Ishikawa (cell line): Measurements from ENCODE around the gene EFNA1.

Source experiments
- EP300 ChIP-seq: IDR thresholded peaks from 2 replicates; pipeline ENCODE4 v1.6.1; 2012; ENCODE audit warnings: borderline replicate concordance
- NFIC ChIP-seq: IDR thresholded peaks from 2 replicates; pipeline ENCODE4 v1.6.1; 2012

DNA sequence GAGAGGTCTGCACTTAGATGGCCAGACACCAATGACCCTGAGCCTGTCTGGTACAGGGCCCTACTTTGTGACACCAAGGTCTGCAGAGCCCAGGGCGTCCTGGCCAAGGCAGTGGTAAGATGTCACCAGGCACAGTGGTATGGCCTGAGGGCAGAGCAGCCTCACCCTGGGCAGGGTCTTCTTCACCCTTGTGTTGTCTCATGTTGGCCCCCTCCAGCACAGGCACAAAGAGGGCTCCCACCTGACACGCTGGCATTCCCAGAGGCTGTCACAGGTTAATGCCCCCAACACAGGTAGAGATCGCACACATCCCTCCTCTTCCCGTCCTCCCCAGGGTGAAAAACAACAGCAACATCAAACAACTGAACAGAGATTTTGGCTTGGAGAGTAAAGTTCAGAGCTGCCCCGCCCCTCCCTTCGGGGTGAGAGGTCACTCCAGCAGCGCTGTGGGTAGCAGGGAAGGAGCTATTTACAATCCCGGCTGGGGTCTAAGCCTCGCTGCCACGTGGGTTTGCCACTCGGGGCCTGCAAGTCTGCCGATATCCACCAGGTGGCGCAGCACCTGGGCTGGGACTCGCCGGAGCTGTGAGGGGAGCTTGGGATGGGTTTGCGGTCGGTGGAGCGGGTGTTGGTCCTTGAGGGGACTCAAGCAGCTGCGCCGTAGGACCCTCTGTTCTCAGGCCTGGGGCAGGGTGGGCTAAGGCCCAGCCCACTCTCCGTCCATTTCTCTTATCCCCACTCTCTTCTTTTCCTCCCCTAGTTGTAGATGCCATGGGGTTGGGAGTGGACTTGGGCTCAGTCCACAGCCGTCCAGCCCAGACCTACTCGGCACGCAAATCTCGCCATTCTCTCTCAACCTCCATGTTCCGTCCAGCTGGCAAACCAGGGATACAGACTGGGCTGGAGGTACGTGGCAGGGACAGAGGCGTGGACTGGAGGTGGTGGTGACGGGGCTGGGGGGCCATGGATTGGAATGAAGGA, 36.3 kb upstream of the EFNA1 start:
- TF ChIP-seq EP300 (no peak), NFIC (no peak)
